ENCODE data around the gene RPRD1A.
A peak's percentile ranks its signal among the peaks of the same experiment; 100 is the strongest.
"Not testable (repeated sequence)": the region's sequence is repeated elsewhere in the genome, so short reads cannot be mapped to it uniquely, and the experiment has no call there.

RPRD1A gene

DNA sequence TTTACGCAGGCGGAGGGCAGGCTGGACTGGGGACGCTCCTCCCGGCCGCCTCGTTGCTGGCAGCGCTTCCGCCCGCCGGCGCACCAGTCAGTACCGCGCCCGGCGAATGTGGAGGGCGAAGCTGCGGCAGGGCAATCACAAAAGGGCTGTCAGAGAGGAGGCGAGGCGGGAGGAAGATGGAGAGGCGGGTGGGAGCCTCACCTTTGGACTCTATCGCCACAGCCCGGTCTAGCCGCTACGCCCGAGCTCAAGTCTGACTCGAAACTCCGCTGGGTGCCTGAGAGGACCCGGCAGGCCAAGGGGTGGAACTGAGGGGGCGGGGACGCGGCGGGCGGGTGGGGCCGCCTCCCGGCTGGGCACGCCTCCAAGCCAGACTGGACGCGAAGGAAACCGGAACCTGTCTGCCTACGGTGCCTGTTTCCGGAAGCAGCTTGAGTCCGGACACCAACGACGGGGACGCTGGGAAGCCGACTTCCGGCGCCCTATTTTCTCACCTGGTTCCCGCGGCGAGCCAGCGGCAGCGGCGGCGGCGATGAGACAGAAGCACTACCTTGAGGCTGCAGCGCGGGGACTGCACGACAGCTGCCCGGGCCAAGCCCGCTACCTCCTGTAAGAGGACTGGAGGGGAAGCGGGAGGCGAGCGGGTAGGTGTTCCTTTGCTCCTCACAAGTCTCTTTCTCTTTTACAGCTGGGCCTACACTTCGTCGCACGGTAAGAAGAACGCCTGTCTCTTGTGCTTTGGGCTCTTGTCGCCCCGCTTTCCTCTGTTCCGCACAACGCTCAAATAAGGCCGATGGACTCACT is 95.0 kb downstream of the RPRD1A start, which contains the start of gene RMP24:
Gene RMP24 (plus strand): TSS at position 483 of the 804 bp plus-strand sequence.
- peak within 1 kb of the TSS; percentile 94 to 99 for H3K27ac Mint-ChIP-seq
- peak within 1 kb of the TSS; percentile 88 to 96 for H3K4me3 Mint-ChIP-seq
- H3K4me1 Mint-ChIP-seq: peaks cover 56% of the 10 kb centered on the region
- ATAC-seq (peak; percentile 92), DNase-seq (peak; percentile 92 to 95)
- no peaks in the 10 kb centered on the region for H3K27me3 Mint-ChIP-seq
- H3K9me3 Mint-ChIP-seq: no peaks in the 10 kb centered on the region

DNA sequence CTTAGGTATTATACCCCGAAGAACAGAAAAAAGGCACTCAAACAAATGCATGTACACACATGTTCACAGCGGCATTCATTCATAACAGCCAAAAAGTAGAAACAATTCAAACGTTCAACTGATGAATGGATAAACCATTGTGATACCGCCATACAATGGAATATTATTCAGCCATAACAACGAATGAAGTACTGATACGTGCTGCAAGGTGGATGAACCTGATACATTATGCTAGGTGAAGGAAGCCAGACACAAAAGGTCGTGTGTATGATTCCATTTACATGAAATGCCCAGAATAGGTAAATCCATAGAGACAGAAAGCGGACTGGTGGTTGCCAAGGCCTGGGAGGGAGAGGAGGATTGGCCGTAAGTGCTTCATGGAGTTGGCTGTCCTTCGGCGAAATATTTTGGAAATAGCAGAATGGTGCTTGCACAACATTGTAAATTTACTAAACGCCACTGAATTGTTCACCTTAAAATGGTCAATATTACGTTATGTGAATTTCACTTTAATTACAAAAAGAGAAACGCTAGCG is 95.6 kb downstream of the RPRD1A start:
- Mint-ChIP-seq H3K27ac (peak overlapping the region; percentile 94 to 96), H3K9me3 (no peaks in the 10 kb centered on the region), H3K4me1 (peaks cover 56% of the 10 kb centered on the region), H3K27me3 (no peaks in the 10 kb centered on the region), H3K4me3 (peak overlapping the region; percentile 88 to 96)
- peak; percentile 8 for ATAC-seq
- DNase-seq: peak in 1 of 2 donors; percentile 11

DNA sequence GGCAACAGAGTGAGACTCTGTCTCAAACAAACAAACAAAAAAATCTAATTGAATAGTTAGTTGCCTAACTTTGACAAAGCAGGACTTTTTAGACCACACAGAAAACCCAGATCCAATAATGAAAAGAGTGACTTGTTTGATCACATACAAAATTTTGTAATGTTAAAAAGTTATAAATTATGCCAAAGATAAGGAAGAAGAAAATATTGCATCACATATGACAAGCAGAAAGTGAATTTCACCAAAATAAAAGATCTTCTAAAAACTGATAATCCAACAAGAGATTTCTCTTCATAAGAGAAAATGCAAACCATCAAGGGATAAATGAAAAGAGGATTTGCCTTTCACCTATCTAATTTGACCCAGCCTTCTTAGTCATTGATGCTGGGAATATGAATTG is 97.7 kb downstream of the RPRD1A start:
- Mint-ChIP-seq H3K27ac (peak overlapping the region in 1 of 2 donors; percentile 79), H3K27me3 (no peaks in the 10 kb centered on the region), H3K4me3 (peak overlapping the region; percentile 44 to 96), H3K4me1 (peaks cover 52% of the 10 kb centered on the region), H3K9me3 (no peaks in the 10 kb centered on the region)
- DNase-seq: no peak
- ATAC-seq: no peak

DNA sequence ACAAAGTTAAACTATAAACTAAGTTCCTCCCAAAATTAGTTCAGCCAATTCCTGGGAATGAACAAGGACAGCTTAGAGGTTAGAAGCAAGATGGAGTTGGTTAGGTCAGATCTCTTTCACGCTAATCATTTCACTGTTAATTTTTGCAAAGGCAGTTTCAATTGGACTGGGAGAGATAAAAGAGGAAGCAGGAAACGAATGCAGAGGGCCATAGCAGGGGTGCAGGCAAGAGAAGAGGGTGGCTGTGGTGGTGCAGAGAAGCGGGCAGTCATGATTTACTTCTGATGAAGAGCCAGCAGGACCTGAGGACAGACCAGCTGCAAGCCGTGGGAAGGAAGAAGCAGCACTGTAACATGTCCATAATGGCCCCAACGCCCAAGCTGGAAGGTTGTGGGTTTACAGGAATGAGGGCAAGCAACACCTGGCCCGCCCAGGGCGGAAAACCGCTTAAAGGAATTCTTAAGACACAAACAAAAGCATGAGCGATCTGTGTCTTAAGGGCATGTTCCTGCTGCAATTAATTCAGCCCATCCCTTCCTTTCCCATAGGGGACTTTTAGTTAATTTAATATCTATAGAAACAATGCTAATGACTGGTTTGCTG is 99.0 kb downstream of the RPRD1A start:
- no peak overlapping the region for H3K27ac Mint-ChIP-seq

DNA sequence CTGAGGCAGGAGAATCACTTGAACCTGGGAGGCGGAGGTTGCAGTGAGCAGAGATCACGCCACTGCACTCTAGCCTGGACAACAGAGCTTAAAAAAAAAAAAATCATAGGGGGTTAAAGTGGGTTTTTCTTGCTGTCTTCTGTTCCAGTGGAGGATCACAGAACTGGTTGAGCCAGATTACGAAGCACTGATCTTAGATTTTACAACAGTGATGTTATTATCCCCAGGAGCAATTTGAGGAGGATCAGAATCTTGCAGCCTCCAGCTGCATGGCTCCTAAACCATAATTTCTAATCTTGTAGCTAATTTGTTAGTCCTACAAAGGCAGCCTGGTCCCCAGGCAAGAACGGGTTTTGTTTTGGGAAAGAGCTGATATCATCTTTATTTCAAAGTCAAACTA is 99.5 kb downstream of the RPRD1A start:
- H3K4me3 Mint-ChIP-seq, H3K9me3 Mint-ChIP-seq, DNase-seq, ATAC-seq, H3K27ac Mint-ChIP-seq, H3K27me3 Mint-ChIP-seq: not testable (repeated sequence)
- H3K4me1 Mint-ChIP-seq: peaks cover 47% of the 10 kb centered on the region

More for the DNA sequence above, 99.0 kb downstream of the RPRD1A start:
- ATAC-seq (no peak), DNase-seq (no peak)
- Mint-ChIP-seq H3K27me3 (no peaks in the 10 kb centered on the region), H3K9me3 (no peaks in the 10 kb centered on the region), H3K4me1 (peaks cover 49% of the 10 kb centered on the region), H3K4me3 (peak overlapping the region in 1 of 2 donors; percentile 22)

DNA sequence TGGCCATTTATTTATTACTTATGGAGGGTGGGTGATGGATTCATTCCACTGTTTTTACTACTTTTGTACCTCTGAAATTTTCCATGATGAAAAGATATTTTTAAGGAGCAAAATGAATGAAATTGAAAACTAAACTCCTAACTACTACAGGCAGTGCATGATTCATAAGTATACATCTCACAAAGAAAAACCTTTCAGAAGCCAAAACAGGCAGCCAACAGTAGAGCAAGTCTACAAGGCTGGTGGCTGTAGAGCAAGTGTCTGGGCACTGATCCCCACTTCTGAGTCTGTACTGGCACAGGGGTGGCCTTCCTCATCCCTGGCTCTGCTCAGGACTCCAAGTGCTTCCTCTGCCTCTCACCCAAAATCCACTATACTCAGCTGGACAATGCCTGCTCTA is 103.0 kb downstream of the RPRD1A start:
- no peak for ATAC-seq

DNA sequence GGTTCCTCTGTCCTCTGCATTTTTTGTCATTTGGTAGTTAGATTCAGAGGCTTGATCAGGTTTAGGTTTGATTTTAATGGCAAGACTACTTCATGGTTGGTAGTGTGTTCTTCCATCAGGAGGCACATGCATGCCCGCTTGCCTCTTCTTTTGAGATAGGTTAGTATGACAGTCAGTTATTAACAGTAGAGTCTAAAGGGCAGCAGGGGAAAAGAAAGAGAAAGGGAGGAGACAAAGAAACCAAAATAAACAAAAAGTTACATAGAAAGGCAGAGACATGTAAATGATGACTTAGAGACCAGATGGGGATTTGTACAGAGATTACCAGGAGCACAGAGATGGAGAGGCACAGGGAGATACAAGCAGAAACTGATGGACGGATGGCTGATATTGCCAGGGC is 105.0 kb downstream of the RPRD1A start:
- Mint-ChIP-seq H3K27ac (no peak overlapping the region), H3K4me1 (peaks cover 8% of the 10 kb centered on the region), H3K9me3 (no peaks in the 10 kb centered on the region), H3K27me3 (peaks cover 8% of the 10 kb centered on the region), H3K4me3 (no peak overlapping the region)
- no peak for DNase-seq
- ATAC-seq: no peak

More for the DNA sequence above, 103.0 kb downstream of the RPRD1A start:
- Mint-ChIP-seq H3K27me3 (no peaks in the 10 kb centered on the region), H3K4me3 (no peak overlapping the region), H3K27ac (no peak overlapping the region), H3K4me1 (peaks cover 23% of the 10 kb centered on the region), H3K9me3 (no peaks in the 10 kb centered on the region)
- DNase-seq: no peak

DNA sequence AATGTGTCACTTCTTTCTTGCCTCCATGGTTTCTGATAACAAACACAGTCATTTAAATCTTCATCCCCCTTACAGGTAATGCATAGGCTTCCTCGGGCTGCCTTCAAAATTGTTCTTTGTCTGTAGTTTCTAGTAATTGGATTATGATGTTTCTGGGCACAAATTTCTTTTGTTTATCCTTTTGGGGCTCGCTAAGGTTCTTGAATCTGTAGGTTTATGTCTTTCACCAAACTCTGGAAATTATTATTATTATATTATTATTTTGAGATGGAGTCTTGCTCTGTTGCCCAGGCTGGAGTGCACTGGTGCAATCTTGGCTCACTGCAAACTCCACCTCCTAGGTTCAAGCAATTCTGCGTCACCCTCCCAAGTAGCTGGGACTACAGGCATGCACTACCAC is 111.1 kb downstream of the RPRD1A start:
- DNase-seq: no peak
- Mint-ChIP-seq H3K27me3 (peaks cover 23% of the 10 kb centered on the region), H3K4me3 (no peak overlapping the region), H3K9me3 (no peaks in the 10 kb centered on the region), H3K27ac (no peak overlapping the region), H3K4me1 (no peaks in the 10 kb centered on the region)
- ATAC-seq: no peak

DNA sequence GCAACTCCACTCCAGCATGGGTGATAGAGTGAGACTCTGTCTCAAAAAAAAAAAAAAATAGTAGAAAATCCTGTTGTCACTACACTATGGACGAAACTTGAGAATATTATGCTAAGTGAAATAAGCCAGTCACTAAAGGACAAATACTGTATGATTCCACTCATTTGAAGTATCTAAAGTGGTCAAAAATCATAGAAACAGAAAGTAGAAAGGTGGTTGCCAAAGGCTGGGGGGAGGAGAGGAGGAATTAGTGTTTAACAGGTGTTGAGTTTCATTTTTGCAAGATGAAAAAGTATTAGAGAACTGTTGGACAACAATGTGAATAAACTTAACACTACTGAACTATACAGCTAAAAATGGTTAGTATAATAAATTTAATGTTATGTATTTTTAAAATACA is 113.7 kb downstream of the RPRD1A start:
- Mint-ChIP-seq H3K27ac (no peak overlapping the region), H3K4me3 (no peak overlapping the region), H3K4me1 (peaks cover 9% of the 10 kb centered on the region), H3K9me3 (no peaks in the 10 kb centered on the region), H3K27me3 (peaks cover 36% of the 10 kb centered on the region)
- ATAC-seq (no peak), DNase-seq (no peak)

DNA sequence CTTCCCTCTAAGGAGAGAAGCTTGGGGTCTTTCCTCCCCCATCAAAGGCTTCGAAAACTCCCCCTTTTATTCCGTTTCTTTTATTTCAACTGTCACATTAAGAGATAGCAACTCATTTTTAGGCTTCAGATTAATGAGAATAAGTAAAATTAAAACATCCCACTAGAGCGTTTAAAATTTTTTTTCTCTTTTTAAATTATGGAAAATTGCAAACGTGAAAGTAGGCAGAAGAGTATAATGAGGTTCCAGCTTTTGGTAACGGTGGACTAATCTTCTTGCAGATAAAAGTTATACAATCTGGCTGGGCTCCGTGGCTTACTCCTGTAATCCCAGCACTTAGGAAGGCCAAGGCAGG is 116.8 kb downstream of the RPRD1A start:
- Mint-ChIP-seq H3K4me3 (peak overlapping the region; percentile 87 to 90), H3K27me3 (peaks cover 15% of the 10 kb centered on the region), H3K27ac (no peak overlapping the region), H3K9me3 (no peaks in the 10 kb centered on the region), H3K4me1 (peaks cover 9% of the 10 kb centered on the region)
- DNase-seq (no peak), ATAC-seq (no peak)

DNA sequence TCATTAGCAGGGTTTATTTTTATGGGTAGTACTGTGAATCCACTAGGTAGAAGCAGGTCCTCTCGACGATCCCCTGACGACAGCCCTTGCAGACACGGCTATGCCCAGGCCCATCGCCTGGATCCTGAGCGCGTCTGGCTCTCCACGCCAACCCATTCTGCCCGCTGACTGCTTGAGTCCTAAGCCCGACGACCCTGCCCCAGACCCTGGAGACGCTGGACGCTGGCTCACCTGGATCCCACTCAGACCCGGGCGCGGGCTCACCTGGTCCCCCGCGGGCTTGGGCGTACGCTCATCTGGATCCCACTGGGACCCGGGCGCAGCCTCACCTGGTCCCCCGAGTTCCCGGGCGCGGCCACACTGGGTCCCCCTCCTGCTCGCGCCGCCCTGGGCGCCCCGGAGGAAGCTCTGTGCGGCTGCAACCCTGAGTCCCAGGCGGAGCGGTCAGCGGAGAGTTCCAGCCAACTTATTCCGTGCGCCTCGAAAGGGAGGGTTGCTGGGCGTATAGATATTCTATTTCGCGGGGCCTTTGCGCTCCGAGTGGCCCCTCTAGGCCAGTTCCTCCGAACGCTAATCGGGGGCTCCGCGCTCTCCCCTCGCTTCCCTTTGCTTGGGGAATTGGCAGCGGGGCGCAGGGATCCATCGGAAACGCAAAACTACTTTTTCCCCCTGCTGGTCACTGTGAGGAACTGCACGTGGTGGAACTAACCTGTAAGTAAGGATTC is 117.3 kb downstream of the RPRD1A start:
- Mint-ChIP-seq H3K27ac (peak overlapping the region in 1 of 2 donors; percentile 52), H3K4me1 (peaks cover 9% of the 10 kb centered on the region), H3K4me3 (peak overlapping the region; percentile 87 to 90), H3K9me3 (no peaks in the 10 kb centered on the region), H3K27me3 (peaks cover 15% of the 10 kb centered on the region)
- peak; percentile 44 to 51 for DNase-seq
- ATAC-seq: peak; percentile 79

DNA sequence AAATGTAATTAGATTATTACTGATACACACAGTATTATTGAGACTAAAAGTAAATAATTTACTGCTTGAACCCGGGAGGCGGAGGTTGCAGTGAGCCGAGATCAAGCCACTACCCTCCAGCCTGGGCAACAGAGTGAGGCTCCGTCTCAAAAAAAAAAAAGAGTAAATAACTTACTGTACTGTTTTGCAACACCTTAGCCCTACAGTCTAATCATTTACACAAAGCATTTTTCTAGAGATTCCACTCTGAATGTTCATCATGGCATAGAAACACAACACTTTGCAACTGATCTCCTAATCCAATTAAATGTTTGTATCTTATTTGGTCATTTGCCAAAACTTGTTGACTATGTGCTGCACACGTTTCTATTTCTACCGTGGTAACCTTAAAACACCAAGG is 118.3 kb downstream of the RPRD1A start:
- H3K9me3 Mint-ChIP-seq: no peaks in the 10 kb centered on the region
- DNase-seq (no peak), ATAC-seq (no peak)
- H3K4me1 Mint-ChIP-seq: peaks cover 9% of the 10 kb centered on the region
- no peak overlapping the region for H3K4me3 Mint-ChIP-seq
- H3K27me3 Mint-ChIP-seq: peaks cover 15% of the 10 kb centered on the region
- H3K27ac Mint-ChIP-seq: no peak overlapping the region

DNA sequence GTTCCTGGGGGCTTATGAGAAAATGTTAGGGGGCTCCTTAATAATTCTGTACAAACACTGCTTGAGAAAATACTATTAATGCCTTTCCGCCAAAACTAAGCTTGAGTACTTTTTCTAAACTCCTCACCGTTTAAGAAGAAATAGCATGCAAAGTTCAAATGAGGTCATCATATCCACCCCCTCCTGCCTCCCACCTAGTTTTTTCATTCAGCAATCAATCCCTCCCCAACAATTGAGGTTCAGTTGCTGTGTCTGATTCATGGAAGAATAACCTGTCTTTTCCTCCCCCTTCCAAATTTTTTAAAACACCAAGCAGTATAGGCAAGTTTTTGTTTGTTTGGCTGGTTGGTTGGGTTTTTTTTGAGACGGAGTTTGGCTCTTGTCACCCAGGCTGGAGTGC is 119.3 kb downstream of the RPRD1A start:
- H3K27me3 Mint-ChIP-seq: peaks cover 15% of the 10 kb centered on the region
- ATAC-seq (no peak), DNase-seq (no peak)
- peaks cover 9% of the 10 kb centered on the region for H3K4me1 Mint-ChIP-seq
- no peak overlapping the region for H3K27ac Mint-ChIP-seq
- H3K9me3 Mint-ChIP-seq: no peaks in the 10 kb centered on the region
- H3K4me3 Mint-ChIP-seq: no peak overlapping the region

DNA sequence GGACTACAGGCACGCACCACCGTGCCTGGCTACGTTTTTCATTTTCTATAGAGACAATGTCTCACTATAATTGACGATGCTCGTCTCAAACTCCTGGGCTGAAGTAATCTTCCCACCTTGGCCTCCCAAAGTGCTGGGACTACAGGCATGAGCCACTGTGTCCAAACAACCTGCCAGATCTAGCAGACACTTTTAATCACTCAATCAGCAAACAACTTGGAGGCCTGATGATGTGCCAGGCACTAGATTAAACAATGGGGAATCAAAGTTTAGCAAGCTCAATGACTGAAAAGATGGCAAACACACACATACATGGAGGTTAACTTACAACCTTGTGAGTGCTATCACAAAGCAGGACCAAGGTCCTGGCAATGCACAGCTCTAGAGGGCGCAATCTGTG is 124.7 kb downstream of the RPRD1A start:
- no peak for ATAC-seq
- no peaks in the 10 kb centered on the region for H3K4me1 Mint-ChIP-seq
- DNase-seq: no peak
- no peak overlapping the region for H3K4me3 Mint-ChIP-seq
- no peaks in the 10 kb centered on the region for H3K27me3 Mint-ChIP-seq
- no peak overlapping the region for H3K27ac Mint-ChIP-seq
- H3K9me3 Mint-ChIP-seq: no peaks in the 10 kb centered on the region

DNA sequence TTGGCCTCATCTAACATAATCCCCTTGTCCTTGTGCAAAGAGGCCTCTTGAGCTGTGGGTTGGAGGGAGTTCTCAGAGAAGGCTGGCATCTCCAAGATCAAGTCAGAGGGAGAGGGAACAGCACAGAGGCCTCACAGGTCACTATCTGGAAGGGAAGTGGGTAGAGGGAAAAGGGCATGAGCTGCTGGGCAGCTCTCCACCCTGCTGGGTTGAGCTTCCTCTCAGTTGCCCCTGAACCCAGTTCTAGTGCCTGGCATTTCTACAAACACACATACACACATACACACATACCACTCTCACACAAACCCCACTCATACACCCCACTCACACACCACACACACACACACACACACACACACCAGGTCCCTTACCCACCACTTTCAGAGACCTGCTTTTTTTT is 125.2 kb downstream of the RPRD1A start:
- DNase-seq: no peak
- H3K27me3 Mint-ChIP-seq: no peaks in the 10 kb centered on the region

DNA sequence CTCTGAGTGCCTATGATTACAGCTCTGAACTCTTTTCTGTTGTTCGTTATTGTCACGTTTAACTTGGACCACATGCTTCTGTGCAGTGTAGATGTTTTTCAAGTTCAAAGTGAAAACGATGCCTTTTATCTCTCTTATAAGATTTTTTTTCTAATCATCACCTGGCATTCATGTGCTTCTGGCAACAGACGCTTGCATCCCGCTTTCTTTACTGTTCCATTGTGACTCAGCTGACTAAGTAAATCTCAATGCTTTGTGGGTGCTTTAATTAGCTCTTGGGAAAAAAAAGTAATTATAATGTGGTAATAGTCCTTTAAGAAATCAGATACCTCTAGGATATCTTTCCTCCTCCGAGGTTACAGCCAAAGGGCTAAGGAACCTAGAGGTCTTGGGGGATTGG is 126.1 kb downstream of the RPRD1A start:
- Mint-ChIP-seq H3K4me3 (no peak overlapping the region), H3K27ac (peak overlapping the region in 1 of 2 donors; percentile 40), H3K4me1 (no peaks in the 10 kb centered on the region), H3K27me3 (no peaks in the 10 kb centered on the region), H3K9me3 (no peaks in the 10 kb centered on the region)
- ATAC-seq: no peak
- DNase-seq: no peak

More for the DNA sequence above, 125.2 kb downstream of the RPRD1A start:
- Mint-ChIP-seq H3K4me3 (no peak overlapping the region), H3K27ac (no peak overlapping the region), H3K9me3 (no peaks in the 10 kb centered on the region), H3K4me1 (no peaks in the 10 kb centered on the region)
- ATAC-seq: no peak
